ENCODE measurements around the gene ZC3HAV1. TPM values are rescaled to one million over a fixed set of nuclear protein-coding genes. Genes with fewer than 3 reads are reported as not detected.

ZC3HAV1 gene
- total RNA-seq, 1 experiment from 2014 or later = 40.0 TPM

DNA sequence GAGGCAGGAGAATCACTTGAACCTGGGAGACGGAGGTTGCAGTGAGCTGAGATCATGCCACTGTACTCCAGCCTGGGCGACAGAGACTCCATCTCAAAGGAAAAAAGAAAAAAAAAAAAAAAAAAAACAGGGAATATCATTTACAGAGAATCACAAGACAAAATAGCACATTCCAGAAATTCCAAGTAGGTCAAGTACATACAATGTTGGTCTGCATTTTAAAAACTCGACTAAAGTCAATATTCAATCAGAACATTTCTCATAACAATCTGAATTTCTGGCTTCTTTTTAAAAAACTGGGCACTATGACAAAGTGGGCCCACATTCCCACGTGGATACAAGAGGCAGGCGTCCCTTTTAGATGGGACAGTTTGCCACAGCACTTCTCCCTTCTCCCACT is 86.4 kb downstream of the ZC3HAV1 start:
- DNase-seq (ENCODE audit: low read depth) = no peak

DNA sequence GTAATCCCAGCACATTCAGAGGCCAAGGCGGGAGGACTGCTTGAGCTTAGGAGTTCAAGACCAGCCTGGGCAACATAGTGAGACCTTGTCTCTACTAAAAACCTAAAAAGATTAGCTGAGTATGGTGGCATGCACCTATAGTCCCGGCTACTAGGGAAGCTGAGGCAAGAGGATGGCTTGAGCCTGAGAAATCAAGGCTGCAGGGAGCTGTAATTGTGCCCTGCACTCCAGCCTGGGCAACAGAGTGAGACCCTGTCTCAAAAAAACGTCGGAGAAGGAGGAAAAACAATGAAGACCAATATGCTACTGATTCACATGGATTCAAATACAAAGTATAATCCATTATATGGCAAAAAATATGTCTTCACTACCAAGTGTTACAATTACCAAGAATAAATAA is 87.2 kb downstream of the ZC3HAV1 start:
- DNase-seq (ENCODE audit: low read depth) = no peak

GRCh38 chr7:139018910-139019309 is 90.6 kb downstream of the ZC3HAV1 start:
- no peak for DNase-seq (ENCODE audit: low read depth)

DNA sequence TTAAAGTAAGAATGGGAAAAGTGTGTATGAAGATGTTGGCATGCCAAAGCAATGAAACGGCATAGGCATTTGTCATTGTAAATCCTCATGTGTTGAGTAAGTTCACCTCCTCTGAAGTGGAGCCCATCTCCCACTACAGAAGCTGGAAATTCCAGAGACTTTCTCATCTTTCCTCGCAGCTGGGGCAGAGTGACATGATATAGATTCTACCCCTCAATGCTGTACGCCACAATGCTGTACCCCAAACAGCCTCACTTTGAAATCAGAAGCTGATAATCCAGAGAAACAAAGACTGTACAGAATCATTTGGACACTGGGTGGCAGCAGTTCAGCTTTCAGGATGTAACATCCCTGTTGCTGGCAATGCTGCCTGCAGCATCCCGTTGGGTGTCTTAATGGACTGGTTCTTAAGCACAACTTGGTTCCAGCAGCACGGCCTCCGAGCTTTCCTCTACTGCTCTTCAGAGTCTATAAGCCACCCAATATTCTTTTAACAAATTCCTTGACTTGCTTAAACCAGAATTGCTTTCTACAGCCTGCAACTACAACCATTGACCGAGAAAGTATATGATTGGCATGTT is 92.5 kb downstream of the ZC3HAV1 start:
- DNase-seq (ENCODE audit: low read depth) = peak; percentile 75

- DNase-seq (ENCODE audit: low read depth) = no peak
These were observed 98.1 kb downstream of the ZC3HAV1 start for GRCh38 chr7:139011373-139011772.

DNA sequence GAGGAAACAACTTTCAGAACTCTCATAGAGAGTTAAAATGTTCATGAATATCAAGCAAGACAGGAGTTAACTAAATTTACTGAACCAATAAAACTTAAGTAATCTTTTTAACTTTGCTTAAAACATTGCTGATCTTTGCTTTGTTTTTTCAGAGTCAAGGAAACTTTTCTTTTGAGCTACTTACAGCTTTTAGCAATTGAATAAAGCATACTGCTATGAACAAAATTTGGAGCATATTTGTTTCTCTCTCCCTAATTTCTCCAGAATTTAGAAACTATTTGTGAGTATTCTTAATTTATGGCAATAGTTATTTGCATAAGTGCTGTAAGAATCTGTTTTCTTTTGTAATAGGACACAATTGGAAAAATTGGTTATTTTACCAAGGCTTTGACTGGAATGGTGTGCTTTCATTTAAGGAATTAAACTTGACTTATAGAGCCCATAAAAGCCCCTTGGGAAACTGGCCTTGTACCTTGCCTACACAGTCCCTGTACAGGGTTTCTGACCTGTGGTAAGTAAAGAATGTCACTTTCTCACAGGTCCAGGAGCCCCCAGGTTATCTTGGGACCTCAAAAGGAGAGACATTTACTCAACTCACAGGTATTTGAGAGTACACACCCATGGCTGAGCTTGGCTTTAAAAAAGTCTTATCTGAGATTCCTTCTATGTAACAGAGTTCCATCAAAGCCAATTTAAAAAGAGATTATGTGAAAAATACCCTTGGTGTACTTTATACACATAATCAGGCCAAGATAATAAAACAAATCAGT is 105.0 kb downstream of the ZC3HAV1 start:
- DNase-seq (ENCODE audit: low read depth) = no peak

- DNase-seq (ENCODE audit: low read depth) = no peak
These were observed 110.1 kb downstream of the ZC3HAV1 start for GRCh38 chr7:138999414-138999813.

Other genes starting within 250 kb of the ZC3HAV1 start
- 2.5 and 3.3 TPM in 2 replicates for gene KIAA1549, start 128.3 kb downstream of the ZC3HAV1 start, total RNA-seq (2014; rRNA removed)
- 22.3 and 23.9 TPM in 2 replicates for gene ZC3HAV1L, start 73.7 kb downstream of the ZC3HAV1 start, total RNA-seq (2014; rRNA removed)
- 3.9 and 5.3 TPM in 2 replicates for gene UBN2, start 121.5 kb upstream of the ZC3HAV1 start, total RNA-seq (2014; rRNA removed)
- gene FMC1, start 231.6 kb upstream of the ZC3HAV1 start, total RNA-seq (2014; rRNA removed) = 9.3 and 14.7 TPM in 2 replicates

All from LHCN-M2 (cell line).